K562 (cell line): ENCODE results near the gene DNAJC18. TPM values are rescaled to one million over a fixed set of nuclear protein-coding genes. Genes with fewer than 3 reads are reported as not detected.

ENCODE experiments used
- ARID2 ChIP-seq: fragments of 450-650 bp; IDR thresholded peaks from 2 replicates; pipeline ENCODE4 v1.6.1; 2017; ENCODE audit warnings: antibody characterized with exemption, mild to moderate bottlenecking
- ASH1L ChIP-seq: fragments of 450-650 bp; IDR thresholded peaks from 2 replicates; pipeline ENCODE4 v1.6.1; 2018; ENCODE audit warnings: borderline replicate concordance, mild to moderate bottlenecking, low read depth; ENCODE audit not compliant: partially characterized antibody
- BDP1 ChIP-seq: IDR thresholded peaks from 3 replicates; pipeline ENCODE4 v1.6.1; 2011; ENCODE audit not compliant: insufficient read length, insufficient read depth
- BRD9 ChIP-seq: fragments of 450-650 bp; IDR thresholded peaks from 2 replicates; pipeline ENCODE4 v1.6.1; 2018; ENCODE audit warnings: low read depth; ENCODE audit not compliant: partially characterized antibody
- CBFA2T2 ChIP-seq: fragments of 450-650 bp; conservative IDR thresholded peaks from 2 replicates; pipeline ENCODE4 v1.6.1; 2017; ENCODE audit warnings: mild to moderate bottlenecking
- HDAC6 ChIP-seq: IDR thresholded peaks from 2 replicates; pipeline ENCODE4 v1.6.1; 2012; ENCODE audit warnings: low read depth, mild to moderate bottlenecking, control low read depth, inconsistent platforms, low read length, moderate library complexity
- HDGF ChIP-seq: fragments of 450-650 bp; IDR thresholded peaks from 2 replicates; pipeline ENCODE4 v1.6.1; 2016
- HOXB6 ChIP-seq: fragments of 250-450 bp; sonication (Bioruptor Pico); IDR thresholded peaks from 2 replicates; pipeline ENCODE4 v1.5.1; 2022; ENCODE audit warnings: mild to moderate bottlenecking, borderline replicate concordance
- JUND ChIP-seq, 2 experiments: IDR thresholded peaks; 2 replicates in 1 of 2; 3 replicates in 1 of 2; pipeline ENCODE4 v1.6.1; 2011; ENCODE audit warnings: borderline replicate concordance in 2 of 2, low read depth in 2 of 2, low read length in 2 of 2, improper control_type of control experiment in 1 of 2, missing biosample characterization in 1 of 2, missing genetic modification characterization in 1 of 2, missing genetic modification reagents in 1 of 2
- MEF2A ChIP-seq: IDR thresholded peaks from 2 replicates; pipeline ENCODE4 v1.6.1; 2011; ENCODE audit warnings: low read depth, mild to moderate bottlenecking, low read length, moderate library complexity; ENCODE audit not compliant: control insufficient read depth
- MTA3 ChIP-seq: fragments of 450-650 bp; formaldehyde crosslinking; IDR thresholded peaks from 2 replicates; pipeline ENCODE4 v1.6.1; 2017; ENCODE audit warnings: mild to moderate bottlenecking, borderline replicate concordance
- MXI1 ChIP-seq: IDR thresholded peaks from 2 replicates; pipeline ENCODE4 v1.6.1; 2011; ENCODE audit warnings: low read depth, mild to moderate bottlenecking, improper control_type of control experiment, low read length
- PHB ChIP-seq: fragments of 250-450 bp; sonication (Bioruptor Pico); IDR thresholded peaks from 2 replicates; pipeline ENCODE4 v1.5.0; 2021
- PTTG1 ChIP-seq: fragments of 450-650 bp; IDR thresholded peaks from 2 replicates; pipeline ENCODE4 v1.6.1; 2016; ENCODE audit warnings: low read depth, mild to moderate bottlenecking, missing genetic modification characterization, missing compliant biosample characterization
- RBM15 ChIP-seq: fragments of 200-400 bp; formaldehyde crosslinking; IDR thresholded peaks from 2 replicates; pipeline ENCODE4 v1.6.1; 2018; ENCODE audit warnings: mild to moderate bottlenecking, low read length, moderate library complexity; ENCODE audit not compliant: insufficient read depth
- RBM39 ChIP-seq: fragments of 200-400 bp; formaldehyde crosslinking; optimal IDR thresholded peaks from 2 replicates; pipeline ENCODE3; 2018; ENCODE audit warnings: low read depth, low read length
- SMAD1 ChIP-seq: fragments of 150-350 bp; IDR thresholded peaks from 2 replicates; pipeline ENCODE4 v1.6.1; 2014; ENCODE audit warnings: low read length, low read depth; ENCODE audit not compliant: partially characterized antibody
- SP1 ChIP-seq: sonication (generic); formaldehyde crosslinking; IDR thresholded peaks from 2 replicates; pipeline ENCODE4 v1.8.1; 2022; ENCODE audit warnings: mild to moderate bottlenecking, missing genetic modification reagents
- STAT5B ChIP-seq: fragments of 250-450 bp; sonication (Bioruptor Pico); IDR thresholded peaks from 2 replicates; pipeline ENCODE4 v1.8.0; 2021; ENCODE audit warnings: mild to moderate bottlenecking, inconsistent platforms
- TGIF2 ChIP-seq: sonication (generic); formaldehyde crosslinking; IDR thresholded peaks from 2 replicates; pipeline ENCODE4 v1.8.1; 2022; ENCODE audit warnings: mild to moderate bottlenecking, missing genetic modification reagents, moderate library complexity
- YY1 ChIP-seq, 3 experiments: IDR thresholded peaks; 2 replicates each; pipeline ENCODE4 v1.6.1; 2011; ENCODE audit warnings: low read length in 2 of 3, mild to moderate bottlenecking in 2 of 3, moderate library complexity in 2 of 3, borderline replicate concordance in 1 of 3, control low read depth in 1 of 3, low read depth in 1 of 3; ENCODE audit not compliant: insufficient read depth in 3 of 3, insufficient replicate concordance in 2 of 3, control insufficient read depth in 1 of 3, insufficient read length in 1 of 3; ENCODE audit errors: extremely low read depth in 1 of 3
- ZBTB1 ChIP-seq: sonication (generic); formaldehyde crosslinking; IDR thresholded peaks from 2 replicates; pipeline ENCODE4 v1.8.1; 2023; ENCODE audit warnings: missing genetic modification reagents, low read depth, mild to moderate bottlenecking, borderline replicate concordance
- ZNF174 ChIP-seq: fragments of 250-450 bp; sonication (Bioruptor Pico); IDR thresholded peaks from 2 replicates; pipeline ENCODE4 v1.4.0; 2020; ENCODE audit warnings: mild to moderate bottlenecking
- ZNF778 ChIP-seq: fragments of 450-650 bp; formaldehyde crosslinking; IDR thresholded peaks from 2 replicates; pipeline ENCODE4 v1.4.0; 2020; ENCODE audit warnings: mild to moderate bottlenecking, moderate library complexity
- polyA plus RNA-seq, 8 experiments: library from polyadenylated mRNA; depleted of rRNA in 4 of 8; stranded (reverse) in 5 of 8; unstranded in 3 of 8; fragments of >200 nt; fragmentation: Nextera tagmentation in 2 of 8; fragmentation: Illumina TruSeq in 1 of 8; extraction: Ambion mirVana in 2 of 8; extraction: Trizol in 1 of 8; gene quantifications; 2 replicates each; pipeline versions ENCODE4 v1.2.1 to v1.2.3, GENCODE V29; 2011 to 2014; ENCODE audit warnings: inconsistent platforms in 1 of 8, missing spikeins in 1 of 8
- total RNA-seq, 7 experiments: library from RNA; depleted of rRNA in 6 of 7; stranded (reverse); fragments of >200 nt in 6 of 7; fragmentation: Illumina TruSeq in 2 of 7; extraction: Trizol in 2 of 7; gene quantifications; 2 replicates each; pipeline versions ENCODE4 v1.2.1 to v1.2.3, GENCODE V29; 2011 to 2021; ENCODE audit warnings: low replicate concordance in 1 of 7
- TF ChIP-seq, protein P1 (sequence below), 2 experiments: IDR thresholded peaks; 2 replicates each; pipeline ENCODE4 v1.6.1; 2011; ENCODE audit warnings: borderline replicate concordance in 1 of 2, control low read depth in 1 of 2, low read depth in 1 of 2, low read length in 1 of 2, mild to moderate bottlenecking in 1 of 2, mixed read lengths in 1 of 2, moderate library complexity in 1 of 2; ENCODE audit not compliant: insufficient read depth in 1 of 2, insufficient read length in 1 of 2, poor library complexity in 1 of 2, severe bottlenecking in 1 of 2; ENCODE audit errors: extremely low read depth in 1 of 2
- TF ChIP-seq, protein P2 (sequence below): fragments of 450-650 bp; IDR thresholded peaks from 2 replicates; pipeline ENCODE4 v1.6.1; 2016; ENCODE audit warnings: missing biosample characterization, missing genetic modification characterization

The DNAJC18 gene
- total and polyA plus RNA-seq, 9 of the 15 experiments (the other 6 are each of a cell fraction or from before 2014, with no cell fraction given), result 1.5 to 13.3 (median 7.5) TPM

DNA sequence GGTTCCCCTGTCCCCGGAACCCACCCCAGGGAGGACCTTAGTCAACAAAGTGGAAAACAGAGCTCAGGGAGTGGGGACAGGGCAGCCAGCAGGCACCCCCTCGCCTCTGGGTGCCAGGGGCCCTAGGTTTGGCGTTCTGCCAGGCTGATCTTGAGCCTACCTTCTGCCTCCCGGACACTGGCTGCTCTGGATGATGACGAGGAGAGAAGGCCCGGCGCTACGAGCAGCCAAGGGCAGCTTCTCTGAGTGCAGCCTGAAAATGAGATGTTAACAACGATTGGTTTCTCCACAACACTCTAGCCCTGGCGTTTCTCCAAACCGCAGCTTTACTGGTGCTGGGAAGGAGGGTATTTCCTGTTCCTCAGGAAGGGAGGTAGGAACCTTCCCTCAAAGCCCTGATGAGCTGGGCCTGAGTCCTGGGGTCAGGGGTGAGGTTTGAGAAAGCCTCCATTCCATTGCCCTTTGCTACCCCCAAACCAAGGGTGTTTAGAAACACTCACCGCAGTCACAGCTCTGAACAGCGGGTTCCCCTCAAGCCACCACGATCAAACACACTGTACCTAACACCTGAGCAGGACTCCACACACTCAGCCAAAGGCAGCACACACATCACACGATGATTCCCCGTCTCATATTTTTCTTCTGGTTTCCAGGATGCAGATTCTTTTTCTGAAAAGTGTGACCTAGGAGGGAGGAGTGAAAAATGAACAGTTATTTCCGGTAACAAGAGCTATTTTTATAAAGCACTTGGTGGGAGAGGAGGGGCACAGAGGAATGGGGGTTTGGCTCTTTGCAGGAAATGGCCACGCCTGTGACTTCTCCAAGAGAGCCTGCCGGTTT is 42.9 kb upstream of the DNAJC18 start, which contains the start of gene STING1 (continued):
- TF ChIP-seq BRD9 (peak; percentile 72), JUND (IDR thresholded peaks at IDR 0.05; ENCODE audit: borderline replicate concordance, low read depth, low read length) (peak; percentile 60), JUND (tag; IDR thresholded peaks at IDR 0.05; ENCODE audit: borderline replicate concordance, low read depth, low read length) (peak; percentile 65; the same call in 2 of the 3 replicates), STAT5B (CRISPR knock-in tag) (no peak), HDGF (no peak), ZBTB1 (no peak), BDP1 (no peak), CBFA2T2 (no peak), ZNF174 (CRISPR knock-in tag) (no peak), RBM15 (no peak), YY1 (IDR thresholded peaks at IDR 0.05; ENCODE audit: borderline replicate concordance in 1 of 3, control insufficient read depth in 1 of 3, extremely low read depth in 1 of 3, insufficient read depth in 3 of 3, insufficient read length in 1 of 3, insufficient replicate concordance in 2 of 3, low read depth in 1 of 3, low read length in 2 of 3) (peak in 2 of 3 experiments; percentile 22 to 68), ZNF778 (no peak), ARID2 (no peak), MTA3 (peak; percentile 21; the same call in 1 of the 2 replicates), HOXB6 (no peak), MEF2A (0 out of 2 replicates have a peak, but pooled peaks have one; percentile 14), RBM39 (peak; percentile 6), PTTG1 (tag) (no peak), SMAD1 (peak; percentile 86), TGIF2 (CRISPR knock-in tag) (no peak), ASH1L (no peak), SP1 (CRISPR knock-in tag) (peak; percentile 62; the same call in 1 of the 2 replicates), PHB (CRISPR knock-in tag) (no peak), MXI1 (no peak), HDAC6 (no peak)
- TF ChIP-seq, protein P1, sequence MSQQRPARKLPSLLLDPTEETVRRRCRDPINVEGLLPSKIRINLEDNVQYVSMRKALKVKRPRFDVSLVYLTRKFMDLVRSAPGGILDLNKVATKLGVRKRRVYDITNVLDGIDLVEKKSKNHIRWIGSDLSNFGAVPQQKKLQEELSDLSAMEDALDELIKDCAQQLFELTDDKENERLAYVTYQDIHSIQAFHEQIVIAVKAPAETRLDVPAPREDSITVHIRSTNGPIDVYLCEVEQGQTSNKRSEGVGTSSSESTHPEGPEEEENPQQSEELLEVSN (IDR thresholded peaks at IDR 0.05; ENCODE audit: borderline replicate concordance in 1 of 2, extremely low read depth in 1 of 2, insufficient read depth in 1 of 2, insufficient read length in 1 of 2, low read depth in 1 of 2, low read length in 1 of 2, poor library complexity in 1 of 2, severe bottlenecking in 1 of 2), result peak in 1 of 2 experiments; percentile 29
- TF ChIP-seq, protein P2, sequence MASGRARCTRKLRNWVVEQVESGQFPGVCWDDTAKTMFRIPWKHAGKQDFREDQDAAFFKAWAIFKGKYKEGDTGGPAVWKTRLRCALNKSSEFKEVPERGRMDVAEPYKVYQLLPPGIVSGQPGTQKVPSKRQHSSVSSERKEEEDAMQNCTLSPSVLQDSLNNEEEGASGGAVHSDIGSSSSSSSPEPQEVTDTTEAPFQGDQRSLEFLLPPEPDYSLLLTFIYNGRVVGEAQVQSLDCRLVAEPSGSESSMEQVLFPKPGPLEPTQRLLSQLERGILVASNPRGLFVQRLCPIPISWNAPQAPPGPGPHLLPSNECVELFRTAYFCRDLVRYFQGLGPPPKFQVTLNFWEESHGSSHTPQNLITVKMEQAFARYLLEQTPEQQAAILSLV (tag), result no peak
